HepG2 (cell line): ENCODE data around the gene TMEM225B. TPM values are rescaled to one million over a fixed set of nuclear protein-coding genes. Genes with fewer than 3 reads are reported as not detected.

Experiments
- ATAC-seq: fragments of 200-7000 bp; cut with Tn5 transposase; 3 replicates; pipeline ENCODE4 v1.9.1; 2020; ENCODE audit warnings: mild to moderate bottlenecking, moderate library complexity
- BruUV-seq: library from RNA; stranded (reverse); fragments of 400-500 nt; replicated peaks from 2 replicates; lab custom pipeline; 2021; lab: Mats Ljungman, UMichigan
- CTCF ChIA-PET: fragments of 300-600 bp; formaldehyde crosslinking; extraction: SDS; loops from one replicate; lab custom pipeline; 2021; ENCODE audit warnings: low total read pairs, inconsistent platforms, low intra/inter-chr PET ratio; lab: Yijun Ruan, JAX
- POLR2A ChIA-PET: fragments of 350-600 bp; sonication (Branson Sonifier 250); formaldehyde crosslinking; loops from one replicate; lab custom pipeline; 2020; ENCODE audit warnings: antibody characterized with exemption, inconsistent platforms; lab: Yijun Ruan, JAX
- DNase-seq: peaks from one replicate; pipeline ENCODE4 v3.0.0-alpha.2; 2015; ENCODE audit warnings: low spot score
- FAIRE-seq: peaks from 3 replicates; lab custom pipeline; 2011; peaks lifted over from hg19 to GRCh38; lab: Jason Lieb, UNC
- H2AFZ ChIP-seq: one replicate; pipeline ENCODE4 v1.6.1; 2011; ENCODE audit warnings: low read length, inconsistent platforms
- H3K27ac ChIP-seq: fragments of 300-600 bp; 3 replicates; pipeline ENCODE4 v1.8.0; 2011; ENCODE audit warnings: mixed run types, mild to moderate bottlenecking, mixed read lengths, low read length, inconsistent platforms; ENCODE audit not compliant: insufficient read depth; ENCODE audit errors: extremely low read length
- H3K27me3 ChIP-seq, 2 experiments: fragments of 200-600 bp in 1 of 2; 2 replicates in 1 of 2; 3 replicates in 1 of 2; pipeline versions ENCODE4 v1.6.0 to v1.8.0; 2011; ENCODE audit warnings: low read length in 2 of 2, mild to moderate bottlenecking in 2 of 2, moderate library complexity in 2 of 2, inconsistent platforms in 1 of 2; ENCODE audit not compliant: insufficient read depth in 2 of 2, control insufficient read depth in 1 of 2
- H3K36me3 ChIP-seq, 2 experiments: fragments of 200-600 bp in 1 of 2; replicated peaks in 1 of 2; 2 replicates in 1 of 2; 3 replicates in 1 of 2; pipeline versions ENCODE4 v1.5.1 to v1.8.0; 2011; ENCODE audit warnings: low read length in 2 of 2, inconsistent platforms in 1 of 2; ENCODE audit not compliant: insufficient read depth in 2 of 2, control insufficient read depth in 1 of 2
- H3K4me1 ChIP-seq: 2 replicates; pipeline ENCODE4 v1.5.1; 2012; ENCODE audit warnings: low read length, inconsistent platforms; ENCODE audit not compliant: insufficient read depth
- H3K4me2 ChIP-seq: 2 replicates; pipeline ENCODE4 v1.6.0; 2011; ENCODE audit warnings: low read depth, low read length, inconsistent platforms
- H3K4me3 ChIP-seq, 3 experiments: fragments of 200-600 bp in 1 of 3; sonication (generic), shearing (Covaris generic) in 1 of 3; replicated peaks in 1 of 3; 2 replicates each; pipeline ENCODE4 v1.5.1; 2011 to 2016; ENCODE audit warnings: low read length in 3 of 3, inconsistent platforms in 2 of 3, low read depth in 2 of 3, mild to moderate bottlenecking in 2 of 3, control low read depth in 1 of 3, mixed read lengths in 1 of 3; ENCODE audit not compliant: insufficient read depth in 1 of 3
- H3K79me2 ChIP-seq: one replicate; pipeline ENCODE4 v1.6.1; 2011; ENCODE audit warnings: low read length, inconsistent platforms; ENCODE audit not compliant: insufficient read depth
- H3K9ac ChIP-seq: 2 replicates; pipeline ENCODE4 v1.6.0; 2011; ENCODE audit warnings: mild to moderate bottlenecking, low read depth, low read length, inconsistent platforms; ENCODE audit not compliant: insufficient read depth
- H3K9me3 ChIP-seq: 2 replicates; pipeline ENCODE4 v1.5.1; 2012; ENCODE audit warnings: mild to moderate bottlenecking, low read length
- H4K20me1 ChIP-seq: 2 replicates; pipeline ENCODE4 v1.6.0; 2011; ENCODE audit warnings: inconsistent platforms, mild to moderate bottlenecking, low read length, moderate library complexity; ENCODE audit not compliant: insufficient read depth
- HBP1 ChIP-seq: IDR thresholded peaks from 2 replicates; pipeline ENCODE4 v1.6.1; 2016; ENCODE audit warnings: low read depth, control low read depth
- MEIS1 ChIP-seq: sonication (generic); formaldehyde crosslinking; IDR thresholded peaks from 2 replicates; pipeline ENCODE4 v1.9.0; 2021; ENCODE audit warnings: mild to moderate bottlenecking, missing genetic modification reagents, moderate library complexity, borderline replicate concordance
- NPAS2 ChIP-seq: sonication (generic); formaldehyde crosslinking; IDR thresholded peaks from 2 replicates; pipeline ENCODE4 v1.8.0; 2022; ENCODE audit warnings: mild to moderate bottlenecking, missing genetic modification reagents, borderline replicate concordance
- POLR2A ChIP-seq, 2 experiments: IDR thresholded peaks; 2 replicates each; pipeline ENCODE4 v1.6.1; 2011; ENCODE audit warnings: low read depth in 2 of 2, low read length in 2 of 2, mild to moderate bottlenecking in 1 of 2, moderate library complexity in 1 of 2; ENCODE audit not compliant: insufficient read depth in 1 of 2
- RNF219 ChIP-seq: sonication (generic); formaldehyde crosslinking; IDR thresholded peaks from 2 replicates; pipeline ENCODE4 v1.5.0; 2020; ENCODE audit warnings: mild to moderate bottlenecking, missing genetic modification reagents
- SP4 ChIP-seq: sonication (generic); formaldehyde crosslinking; IDR thresholded peaks from 2 replicates; pipeline ENCODE4 v1.8.1; 2023; ENCODE audit warnings: mild to moderate bottlenecking, missing genetic modification reagents
- SRSF4 ChIP-seq: fragments of 200-400 bp; formaldehyde crosslinking; IDR thresholded peaks from one replicate; pipeline ENCODE4 v1.6.1; 2018; ENCODE audit warnings: mild to moderate bottlenecking, low read depth, low read length, moderate library complexity; ENCODE audit not compliant: poor library complexity, severe bottlenecking
- TAF1 ChIP-seq: sonication (generic); formaldehyde crosslinking; IDR thresholded peaks from 2 replicates; pipeline ENCODE4 v1.4.0; 2020; ENCODE audit warnings: missing genetic modification reagents
- TBX3 ChIP-seq: fragments of 450-650 bp; IDR thresholded peaks from 2 replicates; pipeline ENCODE4 v1.6.1; 2017; ENCODE audit warnings: antibody characterized with exemption, mild to moderate bottlenecking, inconsistent platforms, borderline replicate concordance
- XRCC5 ChIP-seq: fragments of 200-400 bp; formaldehyde crosslinking; optimal IDR thresholded peaks from 2 replicates; pipeline ENCODE3; 2017; ENCODE audit warnings: mild to moderate bottlenecking, low read length
- ZMAT3 ChIP-seq: sonication (generic); formaldehyde crosslinking; conservative IDR thresholded peaks from 2 replicates; pipeline ENCODE4 v1.7.0; 2021; ENCODE audit warnings: missing genetic modification reagents
- ZNF292 ChIP-seq: sonication (generic); formaldehyde crosslinking; IDR thresholded peaks from 2 replicates; pipeline ENCODE4 v1.8.1; 2022; ENCODE audit warnings: mild to moderate bottlenecking, low read depth, missing genetic modification reagents, borderline replicate concordance
- ZNF34 ChIP-seq: sonication (generic); formaldehyde crosslinking; IDR thresholded peaks from 2 replicates; pipeline ENCODE4 v1.4.0; 2020; ENCODE audit warnings: mild to moderate bottlenecking, missing genetic modification reagents, borderline replicate concordance
- ZNF574 ChIP-seq: sonication (generic); formaldehyde crosslinking; IDR thresholded peaks from 2 replicates; pipeline ENCODE4 v1.4.0; 2020; ENCODE audit warnings: missing genetic modification reagents
- ZNF580 ChIP-seq: IDR thresholded peaks from 2 replicates; pipeline ENCODE4 v1.6.1; 2016; ENCODE audit warnings: low read depth, borderline replicate concordance
- ZNF615 ChIP-seq: sonication (generic); formaldehyde crosslinking; IDR thresholded peaks from 2 replicates; pipeline ENCODE4 v1.5.0; 2020; ENCODE audit warnings: mild to moderate bottlenecking, missing genetic modification reagents, borderline replicate concordance
- WGBS: methylation state at CpG from one replicate; pipeline ENCODE4 v1.1.6; 2017; ENCODE audit warnings: low lambda C conversion rate; 5-methylcytosine and 5-hydroxymethylcytosine counted together
- in situ Hi-C: cut with HindIII; loops from 2 replicates; pipeline ENCODE4 v1.10.0; 2017; ENCODE audit warnings: low pct_unique_long_range_greater_than_20kb; ENCODE audit not compliant: extremely low pct_ligation_motif_present
- intact Hi-C: fragments of 100-400 bp; cut with micrococcal nuclease; formaldehyde crosslinking; loops from one replicate; pipeline ENCODE4 v1.10.0; 2022; ENCODE audit not compliant: unreplicated experiment
- polyA plus RNA-seq, 8 experiments: library from polyadenylated mRNA; depleted of rRNA in 3 of 8; stranded (reverse) in 7 of 8; unstranded in 1 of 8; fragments of >200 nt; fragmentation: Illumina TruSeq in 4 of 8; extraction: Trizol in 4 of 8; gene quantifications; 2 replicates each; pipeline versions ENCODE4 v1.2.1 to v1.2.3, GENCODE V29; 2011 to 2016; ENCODE audit warnings: low read depth in 4 of 8, missing spikeins in 1 of 8, mixed read lengths in 1 of 8; ENCODE audit not compliant: insufficient read depth in 1 of 8
- total RNA-seq, 5 experiments: library from RNA; depleted of rRNA; stranded (reverse); fragments of >200 nt; fragmentation: Illumina TruSeq; extraction: Trizol; gene quantifications; 2 replicates each; pipeline ENCODE4 v1.2.3, GENCODE V29; 2016; ENCODE audit warnings: low read depth in 1 of 5

TMEM225B gene
- total and polyA plus RNA-seq, 2 of the 13 experiments (the other 11 are each of a cell fraction or from before 2014, with no cell fraction given): 0.78 to 0.95 TPM

- TF ChIP-seq RNF219 (CRISPR knock-in tag) (peak; percentile 61; the same call in 1 of the 2 replicates), ZMAT3 (no peak)
- TF ChIP-seq, all 625 proteins: peak for 25
These were observed 19.2 kb downstream of the TMEM225B start (continued) for GRCh38 chr7:99617192-99617781.

GRCh38 chr7:99618726-99619125 lies 20.7 kb downstream of the TMEM225B start:
- Histone ChIP-seq H3K4me1 (peaks cover 25% of the 10 kb centered on the region), H3K4me3 (0 out of 6 replicates have a peak overlapping the region, but pooled peaks of 1 of the 3 experiments have one; percentile 0), H3K79me2 (peaks cover 27% of the 10 kb centered on the region), H3K27ac (no peak overlapping the region), H3K9ac (0 out of 2 replicates have a peak overlapping the region, but pooled peaks have one; percentile 17), H2AFZ (no peak overlapping the region), H3K36me3 (peaks cover 30 to 51% of the 10 kb centered on the region in 2 experiments), H3K9me3 (no peaks in the 10 kb centered on the region), H3K4me2 (no peak overlapping the region), H4K20me1 (no peaks in the 10 kb centered on the region), H3K27me3 (no peaks in the 10 kb centered on the region; a peak in 1 of 5 replicates)
- DNase-seq: no peak
- FAIRE-seq: no peak
- intact Hi-C loops: no loop called here
- in situ Hi-C loops: no loop called here
- ChIA-PET CTCF (no interaction called here), POLR2A (no interaction called here)
- BruUV-seq: no TSS peak
- no peak for ATAC-seq
- WGBS: 96% methylated on average over 3 of the region's 3 CpGs
- TF ChIP-seq XRCC5 (no peak), TBX3 (no peak), ZNF292 (no peak), MEIS1 (CRISPR knock-in tag) (no peak), HBP1 (CRISPR knock-in tag) (no peak), POLR2A (IDR thresholded peaks at IDR 0.05; ENCODE audit: insufficient read depth in 1 of 2, low read depth in 2 of 2, low read length in 2 of 2) (no peak), ZNF580 (CRISPR knock-in tag) (no peak), TAF1 (CRISPR knock-in tag) (no peak), ZNF574 (no peak), NPAS2 (no peak), SP4 (no peak), SRSF4 (no peak), ZNF34 (no peak), ZNF615 (CRISPR knock-in tag) (no peak)
